ENCODE data around the gene STARD3NL. TPM values are rescaled to one million over a fixed set of nuclear protein-coding genes. Genes with fewer than 3 reads are reported as not detected.

Gene STARD3NL
- total and polyA plus RNA-seq, 2 experiments from 2014 or later = 55.1 to 55.3 TPM

- Histone ChIP-seq H3F3A (replicated peaks; ENCODE audit: low read depth) (no peaks in the 10 kb centered on the region), H3K4me2 (no peak overlapping the region), H4K20me1 (replicated peaks; ENCODE audit: insufficient read depth) (no peaks in the 10 kb centered on the region), H3K27me3 (ENCODE audit: insufficient read depth) (no peaks in the 10 kb centered on the region), H3K4me1 (ENCODE audit: insufficient read depth) (peaks cover 9% of the 10 kb centered on the region), H3K36me3 (ENCODE audit: insufficient read depth) (no peaks in the 10 kb centered on the region; the same call in none of the 2 replicates), H3K27ac (ENCODE audit: low read depth) (no peak overlapping the region), H3K79me2 (replicated peaks; ENCODE audit: insufficient read depth) (no peaks in the 10 kb centered on the region), H2AFZ (no peak overlapping the region), H3K9me2 (ENCODE audit: insufficient read depth) (no peaks in the 10 kb centered on the region), H3K4me3 (no peak overlapping the region)
- no peaks in the 10 kb centered on the region for H3K27me3 Mint-ChIP-seq (ENCODE audit: insufficient read depth, low read depth, poor library complexity)
- H3K4me3 Mint-ChIP-seq = no peak overlapping the region
- TF ChIP-seq EZH2 (IDR thresholded peaks at IDR 0.05; ENCODE audit: low read depth, unreplicated experiment) (no peak), CREB1 (CRISPR knock-in tag; IDR thresholded peaks at IDR 0.05; ENCODE audit: low read depth) (no peak), POLR2AphosphoS5 (IDR thresholded peaks at IDR 0.05; ENCODE audit: low read depth) (no peak), REST (IDR thresholded peaks at IDR 0.05; ENCODE audit: unreplicated experiment) (no peak), ZNF331 (CRISPR knock-in tag; IDR thresholded peaks at IDR 0.05; ENCODE audit: low read depth) (no peak), JUNB (IDR thresholded peaks at IDR 0.05; ENCODE audit: unreplicated experiment) (no peak), ZNF114 (CRISPR knock-in tag; IDR thresholded peaks at IDR 0.05) (no peak), STAT1 (IDR thresholded peaks at IDR 0.05; ENCODE audit: unreplicated experiment) (no peak), CTCF (conservative IDR thresholded peaks at IDR 0.05; ENCODE audit: low read depth in 2 of 2) (no peak), EZH2phosphoT487 (IDR thresholded peaks at IDR 0.05; ENCODE audit: unreplicated experiment) (no peak), NANOG (IDR thresholded peaks at IDR 0.05; ENCODE audit: borderline replicate concordance) (no peak)
- TF ChIP-seq, protein P1, sequence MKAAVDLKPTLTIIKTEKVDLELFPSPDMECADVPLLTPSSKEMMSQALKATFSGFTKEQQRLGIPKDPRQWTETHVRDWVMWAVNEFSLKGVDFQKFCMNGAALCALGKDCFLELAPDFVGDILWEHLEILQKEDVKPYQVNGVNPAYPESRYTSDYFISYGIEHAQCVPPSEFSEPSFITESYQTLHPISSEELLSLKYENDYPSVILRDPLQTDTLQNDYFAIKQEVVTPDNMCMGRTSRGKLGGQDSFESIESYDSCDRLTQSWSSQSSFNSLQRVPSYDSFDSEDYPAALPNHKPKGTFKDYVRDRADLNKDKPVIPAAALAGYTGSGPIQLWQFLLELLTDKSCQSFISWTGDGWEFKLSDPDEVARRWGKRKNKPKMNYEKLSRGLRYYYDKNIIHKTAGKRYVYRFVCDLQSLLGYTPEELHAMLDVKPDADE (IDR thresholded peaks at IDR 0.05) = no peak
- TF ChIP-seq, protein P2, sequence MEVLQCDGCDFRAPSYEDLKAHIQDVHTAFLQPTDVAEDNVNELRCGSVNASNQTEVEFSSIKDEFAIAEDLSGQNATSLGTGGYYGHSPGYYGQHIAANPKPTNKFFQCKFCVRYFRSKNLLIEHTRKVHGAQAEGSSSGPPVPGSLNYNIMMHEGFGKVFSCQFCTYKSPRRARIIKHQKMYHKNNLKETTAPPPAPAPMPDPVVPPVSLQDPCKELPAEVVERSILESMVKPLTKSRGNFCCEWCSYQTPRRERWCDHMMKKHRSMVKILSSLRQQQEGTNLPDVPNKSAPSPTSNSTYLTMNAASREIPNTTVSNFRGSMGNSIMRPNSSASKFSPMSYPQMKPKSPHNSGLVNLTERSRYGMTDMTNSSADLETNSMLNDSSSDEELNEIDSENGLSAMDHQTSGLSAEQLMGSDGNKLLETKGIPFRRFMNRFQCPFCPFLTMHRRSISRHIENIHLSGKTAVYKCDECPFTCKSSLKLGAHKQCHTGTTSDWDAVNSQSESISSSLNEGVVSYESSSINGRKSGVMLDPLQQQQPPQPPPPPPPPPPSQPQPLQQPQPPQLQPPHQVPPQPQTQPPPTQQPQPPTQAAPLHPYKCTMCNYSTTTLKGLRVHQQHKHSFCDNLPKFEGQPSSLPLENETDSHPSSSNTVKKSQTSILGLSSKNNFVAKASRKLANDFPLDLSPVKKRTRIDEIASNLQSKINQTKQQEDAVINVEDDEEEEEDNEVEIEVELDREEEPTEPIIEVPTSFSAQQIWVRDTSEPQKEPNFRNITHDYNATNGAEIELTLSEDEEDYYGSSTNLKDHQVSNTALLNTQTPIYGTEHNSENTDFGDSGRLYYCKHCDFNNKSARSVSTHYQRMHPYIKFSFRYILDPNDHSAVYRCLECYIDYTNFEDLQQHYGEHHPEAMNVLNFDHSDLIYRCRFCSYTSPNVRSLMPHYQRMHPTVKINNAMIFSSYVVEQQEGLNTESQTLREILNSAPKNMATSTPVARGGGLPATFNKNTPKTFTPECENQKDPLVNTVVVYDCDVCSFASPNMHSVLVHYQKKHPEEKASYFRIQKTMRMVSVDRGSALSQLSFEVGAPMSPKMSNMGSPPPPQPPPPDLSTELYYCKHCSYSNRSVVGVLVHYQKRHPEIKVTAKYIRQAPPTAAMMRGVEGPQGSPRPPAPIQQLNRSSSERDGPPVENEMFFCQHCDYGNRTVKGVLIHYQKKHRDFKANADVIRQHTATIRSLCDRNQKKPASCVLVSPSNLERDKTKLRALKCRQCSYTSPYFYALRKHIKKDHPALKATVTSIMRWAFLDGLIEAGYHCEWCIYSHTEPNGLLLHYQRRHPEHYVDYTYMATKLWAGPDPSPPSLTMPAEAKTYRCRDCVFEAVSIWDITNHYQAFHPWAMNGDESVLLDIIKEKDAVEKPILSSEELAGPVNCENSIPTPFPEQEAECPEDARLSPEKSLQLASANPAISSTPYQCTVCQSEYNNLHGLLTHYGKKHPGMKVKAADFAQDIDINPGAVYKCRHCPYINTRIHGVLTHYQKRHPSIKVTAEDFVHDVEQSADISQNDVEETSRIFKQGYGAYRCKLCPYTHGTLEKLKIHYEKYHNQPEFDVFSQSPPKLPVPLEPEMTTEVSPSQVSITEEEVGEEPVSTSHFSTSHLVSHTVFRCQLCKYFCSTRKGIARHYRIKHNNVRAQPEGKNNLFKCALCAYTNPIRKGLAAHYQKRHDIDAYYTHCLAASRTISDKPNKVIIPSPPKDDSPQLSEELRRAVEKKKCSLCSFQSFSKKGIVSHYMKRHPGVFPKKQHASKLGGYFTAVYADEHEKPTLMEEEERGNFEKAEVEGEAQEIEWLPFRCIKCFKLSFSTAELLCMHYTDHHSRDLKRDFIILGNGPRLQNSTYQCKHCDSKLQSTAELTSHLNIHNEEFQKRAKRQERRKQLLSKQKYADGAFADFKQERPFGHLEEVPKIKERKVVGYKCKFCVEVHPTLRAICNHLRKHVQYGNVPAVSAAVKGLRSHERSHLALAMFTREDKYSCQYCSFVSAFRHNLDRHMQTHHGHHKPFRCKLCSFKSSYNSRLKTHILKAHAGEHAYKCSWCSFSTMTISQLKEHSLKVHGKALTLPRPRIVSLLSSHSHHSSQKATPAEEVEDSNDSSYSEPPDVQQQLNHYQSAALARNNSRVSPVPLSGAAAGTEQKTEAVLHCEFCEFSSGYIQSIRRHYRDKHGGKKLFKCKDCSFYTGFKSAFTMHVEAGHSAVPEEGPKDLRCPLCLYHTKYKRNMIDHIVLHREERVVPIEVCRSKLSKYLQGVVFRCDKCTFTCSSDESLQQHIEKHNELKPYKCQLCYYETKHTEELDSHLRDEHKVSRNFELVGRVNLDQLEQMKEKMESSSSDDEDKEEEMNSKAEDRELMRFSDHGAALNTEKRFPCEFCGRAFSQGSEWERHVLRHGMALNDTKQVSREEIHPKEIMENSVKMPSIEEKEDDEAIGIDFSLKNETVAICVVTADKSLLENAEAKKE (CRISPR knock-in tag; IDR thresholded peaks at IDR 0.05) = no peak
- ATAC-seq = no peak
- H3K9me3 Mint-ChIP-seq = no peaks in the 10 kb centered on the region
- DNase-seq (ENCODE audit: low spot score) = no peak
- H3K27ac Mint-ChIP-seq = no peak overlapping the region
- H3K4me1 Mint-ChIP-seq = no peaks in the 10 kb centered on the region; the same call in 2 of the 3 replicates
- H3K36me3 Mint-ChIP-seq (ENCODE audit: low read depth) = peaks cover 8% of the 10 kb centered on the region; the same call in 2 of the 3 replicates
Measured at GRCh38 chr7:38229386-38229785, 51.3 kb downstream of the STARD3NL start.
